Muscle of back (tissue), 11 donors: ENCODE measurements around the gene C20orf144. TPM values are rescaled to one million over a fixed set of nuclear protein-coding genes. Genes with fewer than 3 reads are reported as not detected.

Source experiments
- DNase-seq, 3 donors: peaks; one replicate each; pipeline versions ENCODE4 v3.0.0 to v3.0.0-alpha.2; 2013
- polyA plus RNA-seq, 10 donors: library from polyadenylated mRNA; unstranded; fragments of 120-200 nt; gene quantifications; one replicate each; pipeline ENCODE4 v1.2.1, GENCODE V29; 2013; ENCODE audit not compliant: insufficient read length in 10 of 10

Gene C20orf144
- polyA plus RNA-seq, 10 donors: 0.08 to 0.36 (median 0.21) TPM; not detected in 2

DNA sequence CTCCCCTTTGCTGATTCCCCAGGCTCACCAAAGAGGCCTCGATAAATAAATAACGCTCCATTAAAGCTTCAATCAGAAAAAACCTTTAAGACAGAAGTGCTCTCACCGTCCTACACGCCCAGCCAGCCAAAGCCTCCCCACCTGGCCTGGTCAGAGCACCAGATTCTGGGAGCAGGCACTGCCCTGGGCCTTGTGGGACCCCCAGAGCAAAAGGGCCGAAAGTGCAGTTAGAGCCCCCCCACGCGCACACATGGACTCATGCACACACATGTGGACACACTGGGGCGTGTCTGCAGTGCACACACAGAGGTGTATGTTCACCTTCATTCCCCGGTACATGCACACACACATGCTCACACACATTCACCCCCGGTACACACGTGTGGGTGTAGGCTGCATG, 14.0 kb downstream of the C20orf144 start:
- no peak for DNase-seq

DNA sequence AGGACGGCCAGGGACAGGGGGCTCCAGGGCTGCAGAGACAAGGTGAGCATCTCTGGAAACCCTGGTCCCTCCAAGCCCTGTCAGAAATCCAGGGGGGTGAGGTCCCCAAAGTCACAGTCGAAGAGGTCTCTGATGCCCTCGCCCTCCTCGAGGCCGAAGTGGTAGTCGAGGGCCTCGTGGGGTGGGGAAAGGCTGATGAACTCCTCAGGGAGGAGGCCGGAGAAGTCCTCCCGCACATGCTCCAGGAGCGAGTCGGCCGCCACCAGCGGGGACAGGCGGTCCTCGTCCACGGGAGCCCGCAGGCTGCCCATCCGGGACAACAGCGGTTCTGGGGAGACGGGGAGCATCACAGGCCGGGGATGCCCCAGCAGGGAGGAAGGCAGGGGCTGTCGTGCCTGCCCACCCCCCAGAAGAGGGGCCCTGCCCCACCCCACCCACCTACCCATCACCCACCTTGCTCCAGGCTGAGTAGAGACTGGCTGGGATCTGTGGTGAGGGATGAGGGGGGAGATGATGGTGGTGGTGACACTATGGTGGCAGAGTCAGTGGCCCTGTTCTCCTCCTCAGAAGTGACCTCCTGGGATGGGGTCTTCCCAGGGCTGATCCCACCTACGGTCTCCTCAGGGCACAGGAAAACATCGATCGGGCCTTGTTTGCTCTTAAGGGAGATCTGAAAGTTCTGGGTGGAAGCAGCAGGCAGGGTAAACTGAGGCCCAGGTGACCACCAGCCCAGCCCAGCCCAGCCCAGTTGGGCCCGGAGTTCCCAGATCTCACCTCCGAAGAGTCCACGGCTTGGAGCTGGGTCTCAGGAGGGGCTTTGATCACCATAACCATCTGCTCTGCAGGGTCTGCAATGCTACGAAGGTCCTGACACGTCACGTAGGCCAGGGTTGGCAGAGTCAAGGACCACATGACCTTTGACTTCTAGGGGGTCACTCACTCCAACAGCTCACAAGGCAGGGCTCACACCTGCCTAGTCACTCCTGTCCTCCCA, 14.8 kb downstream of the C20orf144 start:
- no peak for DNase-seq

DNA sequence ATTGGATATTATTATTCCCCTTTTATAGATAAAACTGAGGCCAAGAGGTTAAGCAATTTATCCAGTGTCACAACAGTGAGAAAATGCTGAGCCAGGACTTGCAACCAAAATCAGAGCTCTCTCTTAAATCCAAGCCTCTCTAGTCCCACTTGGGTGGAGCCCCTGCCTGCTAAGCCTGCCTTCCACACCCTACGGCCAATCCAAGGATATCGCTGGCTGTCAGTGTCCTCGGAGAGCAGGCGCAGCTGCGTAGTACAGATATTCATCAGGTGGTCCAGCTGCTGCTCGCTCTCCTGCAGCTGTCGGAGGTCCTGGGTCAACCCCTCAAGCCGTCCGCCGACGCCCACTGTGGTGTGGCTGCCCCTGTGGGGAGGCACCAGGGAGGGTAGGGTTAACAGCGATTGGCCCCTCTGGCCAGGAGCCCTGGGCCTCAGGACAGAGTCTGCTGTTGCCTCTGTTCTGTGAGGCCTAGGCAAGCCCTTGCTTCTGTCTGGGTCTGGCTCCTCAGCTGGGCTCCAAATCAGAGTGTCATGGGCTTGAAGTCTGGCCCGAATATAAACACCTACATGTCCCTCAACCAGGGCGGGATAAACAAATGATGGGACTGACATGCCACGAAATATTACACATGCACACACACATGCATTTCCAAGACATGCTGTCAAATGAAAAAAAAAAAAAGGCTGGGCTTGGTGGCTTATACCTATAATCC, 16.0 kb downstream of the C20orf144 start:
- peak; percentile 59 to 92 (median 69) for DNase-seq

DNA sequence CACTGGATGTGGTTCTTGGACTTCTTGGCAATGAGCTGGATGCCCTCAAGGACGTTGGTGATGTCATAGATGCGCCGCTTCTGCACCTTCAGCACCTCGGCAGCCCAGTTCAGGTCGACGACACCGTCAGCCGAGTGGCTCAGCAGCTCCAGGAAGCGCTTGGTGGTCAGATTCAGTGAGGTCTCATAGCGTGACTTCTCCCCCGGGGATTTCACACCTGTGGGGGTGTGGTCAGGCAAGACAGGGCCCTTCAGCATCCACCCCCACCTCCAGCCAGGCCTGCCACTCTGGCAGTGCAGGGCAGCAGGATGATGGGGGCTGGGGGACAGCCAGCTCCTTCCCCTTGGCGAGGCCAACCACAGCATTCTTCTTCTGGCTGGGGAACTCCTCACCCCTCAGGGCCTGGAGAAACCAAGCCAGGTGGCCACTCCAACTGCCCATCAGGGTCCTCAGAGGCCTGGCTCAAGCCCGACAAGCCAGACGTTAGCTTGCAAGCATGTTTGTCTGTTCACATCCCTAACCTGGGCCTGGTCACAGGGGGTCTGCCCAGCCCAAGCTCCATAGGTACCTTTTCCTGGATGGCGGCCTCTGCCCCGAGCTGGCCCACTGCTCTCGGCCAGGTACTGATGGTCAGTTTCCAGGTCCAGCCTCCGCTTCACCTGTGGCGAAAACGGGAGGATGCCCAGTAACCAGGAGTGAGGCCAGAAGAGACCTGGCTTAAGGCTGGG, 17.8 kb downstream of the C20orf144 start:
- no peak for DNase-seq

DNA sequence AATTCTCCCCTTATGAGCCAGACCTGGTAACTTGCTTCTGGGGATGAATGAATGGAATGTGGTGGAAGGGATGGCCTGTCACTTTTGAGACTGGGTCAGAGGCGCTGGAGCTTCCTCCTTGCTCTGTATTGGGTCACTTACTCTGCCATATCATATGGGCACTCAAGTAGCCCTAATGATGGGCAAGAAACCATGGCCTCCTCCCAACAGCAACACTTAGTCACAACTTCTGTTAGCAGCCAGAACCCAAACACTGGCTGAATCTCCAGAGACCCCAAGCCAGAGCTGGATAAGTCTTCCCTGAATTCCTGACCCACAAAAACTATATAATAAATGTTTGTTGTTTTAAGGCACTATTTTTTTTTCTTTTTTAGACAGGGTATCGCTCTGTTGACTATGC, 18.6 kb downstream of the C20orf144 start:
- DNase-seq: no peak

DNA sequence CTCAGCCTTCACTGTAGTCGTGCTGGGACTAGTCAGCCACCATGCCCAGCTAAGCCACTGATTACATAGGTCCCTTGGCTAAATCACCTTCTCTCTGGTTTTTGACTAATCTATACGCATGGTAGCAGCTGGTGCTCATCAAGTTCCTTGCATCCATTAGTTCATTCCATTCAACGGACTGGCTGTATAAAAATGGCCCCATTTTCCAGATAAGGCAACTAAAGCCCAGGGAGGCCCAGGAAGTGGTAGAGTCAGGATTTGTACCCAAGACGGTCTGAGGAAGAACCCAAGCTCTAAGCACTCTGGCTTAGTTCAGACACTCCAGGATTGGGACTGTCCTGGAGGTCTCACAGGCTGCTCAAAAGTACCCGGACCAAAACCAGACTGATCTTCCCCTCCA, 19.2 kb downstream of the C20orf144 start:
- DNase-seq: no peak

DNA sequence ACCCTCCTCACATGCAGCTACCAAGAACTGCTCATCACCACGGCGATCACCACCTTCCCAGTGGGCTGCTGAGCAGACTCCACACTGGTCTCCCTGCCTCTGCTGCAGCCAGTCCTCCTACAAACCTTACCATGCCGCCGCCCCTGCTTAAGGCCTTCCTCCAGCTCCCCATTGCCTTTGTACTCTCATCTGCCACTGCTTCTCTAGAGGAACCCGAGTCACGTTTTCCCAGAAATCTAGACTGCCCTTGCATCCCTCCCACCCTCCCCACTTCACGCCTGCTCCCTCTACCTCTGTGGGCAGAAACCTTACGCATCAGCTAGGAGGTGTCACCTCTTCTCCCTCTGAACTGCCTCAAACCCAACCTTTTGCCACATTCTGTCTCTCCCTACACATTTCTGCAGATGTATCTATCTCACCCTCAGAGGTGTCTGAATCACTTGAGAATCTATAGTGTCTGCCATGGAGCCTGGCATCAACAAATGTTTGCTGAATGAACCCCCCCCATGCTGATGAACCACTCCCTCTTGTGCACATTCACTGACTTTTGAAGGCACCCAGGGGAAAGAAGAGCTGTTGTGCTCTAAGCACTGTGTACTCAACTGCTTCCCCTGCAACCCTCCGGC, 19.7 kb downstream of the C20orf144 start:
- DNase-seq: no peak

DNA sequence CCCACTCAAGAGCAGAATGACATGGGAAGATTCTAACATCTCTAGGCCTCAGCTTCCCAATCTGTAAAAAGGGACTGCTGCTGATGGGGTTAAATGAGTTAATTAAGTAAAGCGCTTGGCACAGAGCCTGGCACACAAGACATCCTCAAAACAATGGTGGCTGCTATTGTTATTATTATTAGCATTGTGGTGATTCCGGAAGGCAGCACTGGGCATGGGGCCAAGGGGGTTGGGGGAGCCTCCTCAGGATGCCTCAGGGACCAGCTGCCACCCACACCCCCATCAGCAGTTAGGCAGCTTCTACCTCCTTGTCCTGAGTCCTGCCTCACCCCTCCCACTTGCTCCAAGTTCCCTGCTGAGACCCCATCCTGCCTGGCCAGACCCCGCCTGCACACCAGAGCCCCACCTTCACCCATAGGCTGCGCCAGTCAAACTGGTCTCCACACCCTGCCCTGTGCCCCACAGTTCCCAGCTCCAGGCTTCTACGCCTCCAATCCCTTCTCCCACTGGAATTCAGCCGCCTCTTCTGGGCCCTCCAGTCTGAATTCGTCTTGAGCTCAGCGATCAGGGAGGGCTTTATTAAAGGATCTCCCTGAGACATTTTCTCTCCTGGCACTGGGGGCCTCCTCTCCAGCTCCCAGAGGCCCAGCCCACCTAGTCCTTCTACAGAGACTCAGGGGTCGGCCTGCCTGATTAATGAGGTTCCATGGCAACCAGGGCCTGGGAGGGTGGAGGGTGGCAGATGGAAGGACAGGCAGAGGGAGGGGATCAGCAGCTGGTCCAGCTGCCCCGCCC, 22.6 kb downstream of the C20orf144 start:
- no peak for DNase-seq

DNA sequence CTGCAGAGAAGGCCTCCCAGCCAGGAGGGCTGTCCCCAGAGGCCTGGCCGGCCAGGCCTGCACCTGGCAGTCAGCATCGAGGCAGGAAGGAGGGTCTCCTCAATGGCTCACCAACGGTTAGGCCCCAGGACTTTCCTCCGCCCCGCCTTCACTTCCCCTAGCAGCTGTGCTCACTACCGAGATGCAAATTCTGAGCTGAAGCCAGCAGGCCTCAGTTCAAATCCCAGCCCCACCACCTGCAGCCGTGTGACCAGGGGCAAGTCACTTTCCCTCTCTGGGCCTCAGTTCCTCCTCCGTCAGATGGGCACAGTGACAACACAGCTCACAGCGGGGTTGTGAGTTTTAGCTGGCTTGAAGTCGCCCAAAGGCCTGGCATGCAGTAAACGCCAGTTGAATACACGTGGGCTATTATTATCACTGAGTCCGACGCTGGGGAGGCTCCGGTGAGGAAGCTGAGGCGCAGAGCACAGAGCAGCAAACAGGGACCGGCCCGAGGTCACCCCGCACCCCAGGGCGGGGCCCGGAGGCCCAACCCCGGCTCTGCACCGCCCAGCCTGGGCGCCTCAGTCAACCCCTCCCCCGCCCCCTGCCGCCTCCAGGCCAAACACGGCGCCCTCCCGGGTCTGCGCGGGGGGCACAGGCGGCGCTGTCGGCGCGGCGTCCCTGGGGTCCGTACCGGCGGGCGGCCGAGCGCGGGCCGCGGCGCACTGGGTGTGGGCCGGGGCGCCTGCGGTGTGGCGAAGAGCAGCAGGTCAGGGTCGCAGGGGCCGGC, 23.4 kb downstream of the C20orf144 start:
- DNase-seq: peak in 1 of 3 donors; percentile 83

DNA sequence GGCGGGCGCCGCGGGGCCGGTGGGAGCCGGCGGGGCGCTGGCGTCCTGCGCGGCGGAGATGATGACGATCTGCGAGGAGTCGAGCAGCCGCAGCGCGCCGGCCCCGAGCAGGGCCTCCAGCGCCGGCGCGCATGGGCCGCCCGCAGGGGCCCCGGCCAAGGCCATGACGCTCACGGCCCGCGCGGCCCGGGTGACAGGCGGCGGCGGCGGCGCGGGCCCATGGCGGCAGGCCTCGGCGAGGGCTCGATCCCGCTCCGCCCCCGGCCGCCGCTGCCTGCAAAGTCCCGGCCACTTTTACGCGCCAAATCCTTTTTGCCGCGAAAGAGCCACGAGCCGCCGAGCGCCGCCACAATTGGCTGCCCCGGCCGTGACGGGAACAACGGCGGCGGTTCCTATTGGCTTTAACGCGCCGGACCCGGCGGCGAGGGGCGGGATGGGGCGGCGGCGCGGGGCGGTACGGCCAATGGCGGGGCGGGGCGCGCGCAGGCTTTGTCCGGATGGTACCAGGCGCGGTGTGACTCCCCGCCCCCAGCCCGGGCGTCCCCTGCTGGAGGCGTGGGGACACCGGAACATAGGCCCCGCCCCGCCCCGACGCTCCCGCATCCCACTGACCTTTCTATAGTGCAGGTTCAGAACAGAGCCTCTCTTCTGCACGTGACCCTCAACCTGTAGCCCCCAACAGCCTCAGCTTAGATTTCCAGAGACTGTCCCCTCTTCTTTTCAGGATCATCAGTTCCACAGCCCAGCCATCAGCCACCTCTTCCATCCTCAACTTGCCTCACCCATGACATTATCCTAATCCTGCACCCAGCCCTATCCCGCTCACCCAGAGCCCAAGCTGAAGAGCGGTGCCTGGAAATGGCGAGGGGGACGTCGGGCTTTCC, 24.2 kb downstream of the C20orf144 start, which contains the start of gene E2F1:
Gene E2F1 (minus strand): TSS at position 286 of the 884 bp plus-strand sequence. CDS start 121 bp downstream, at position 165.
- peak; percentile 95 to 98 (median 95) for DNase-seq

DNA sequence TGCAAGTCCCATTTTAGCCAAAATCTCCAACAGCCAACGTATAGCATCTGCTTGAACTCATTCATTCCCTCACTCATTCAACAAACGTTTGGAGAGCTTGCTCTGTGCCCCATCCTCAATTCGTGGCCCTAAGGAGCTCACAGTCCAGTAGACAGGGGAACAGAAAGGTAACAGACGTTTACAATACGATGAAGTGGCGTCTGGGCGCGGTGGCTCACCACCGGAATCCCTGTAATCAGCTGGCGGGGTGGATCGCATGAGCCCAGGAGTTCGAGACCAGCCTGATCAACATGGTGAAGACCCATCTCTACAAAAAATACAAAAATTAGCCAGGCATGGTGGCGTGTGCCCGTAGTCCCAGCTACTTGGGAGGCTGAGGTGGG, 24.8 kb downstream of the C20orf144 start:
- DNase-seq: no peak

DNA sequence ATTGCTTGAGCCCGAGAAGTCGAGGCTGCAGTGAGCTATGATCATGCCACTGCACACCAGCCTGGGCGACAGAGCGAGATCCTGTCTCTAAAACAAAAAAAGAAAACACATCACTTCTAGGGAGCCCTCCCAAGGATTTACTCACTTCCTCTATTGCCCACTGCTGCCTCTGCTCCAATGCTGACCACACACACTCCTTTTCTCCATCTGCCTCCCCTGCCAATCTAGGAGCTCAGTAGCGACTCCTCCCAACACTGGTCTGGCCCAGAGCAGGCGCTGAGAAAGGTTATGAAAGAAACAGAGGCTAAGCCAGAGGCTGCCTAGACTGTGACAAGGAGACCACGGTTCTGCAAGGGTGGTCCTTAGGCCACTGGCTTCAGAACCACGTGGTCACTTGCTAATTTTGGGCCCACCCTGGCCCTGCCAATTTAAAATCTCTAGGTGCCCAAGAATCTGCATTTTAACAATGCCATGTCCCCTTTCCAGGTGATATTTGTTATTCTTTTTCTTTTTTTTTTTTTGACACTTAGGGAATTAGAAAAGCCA, 25.3 kb downstream of the C20orf144 start:
- no peak for DNase-seq

DNA sequence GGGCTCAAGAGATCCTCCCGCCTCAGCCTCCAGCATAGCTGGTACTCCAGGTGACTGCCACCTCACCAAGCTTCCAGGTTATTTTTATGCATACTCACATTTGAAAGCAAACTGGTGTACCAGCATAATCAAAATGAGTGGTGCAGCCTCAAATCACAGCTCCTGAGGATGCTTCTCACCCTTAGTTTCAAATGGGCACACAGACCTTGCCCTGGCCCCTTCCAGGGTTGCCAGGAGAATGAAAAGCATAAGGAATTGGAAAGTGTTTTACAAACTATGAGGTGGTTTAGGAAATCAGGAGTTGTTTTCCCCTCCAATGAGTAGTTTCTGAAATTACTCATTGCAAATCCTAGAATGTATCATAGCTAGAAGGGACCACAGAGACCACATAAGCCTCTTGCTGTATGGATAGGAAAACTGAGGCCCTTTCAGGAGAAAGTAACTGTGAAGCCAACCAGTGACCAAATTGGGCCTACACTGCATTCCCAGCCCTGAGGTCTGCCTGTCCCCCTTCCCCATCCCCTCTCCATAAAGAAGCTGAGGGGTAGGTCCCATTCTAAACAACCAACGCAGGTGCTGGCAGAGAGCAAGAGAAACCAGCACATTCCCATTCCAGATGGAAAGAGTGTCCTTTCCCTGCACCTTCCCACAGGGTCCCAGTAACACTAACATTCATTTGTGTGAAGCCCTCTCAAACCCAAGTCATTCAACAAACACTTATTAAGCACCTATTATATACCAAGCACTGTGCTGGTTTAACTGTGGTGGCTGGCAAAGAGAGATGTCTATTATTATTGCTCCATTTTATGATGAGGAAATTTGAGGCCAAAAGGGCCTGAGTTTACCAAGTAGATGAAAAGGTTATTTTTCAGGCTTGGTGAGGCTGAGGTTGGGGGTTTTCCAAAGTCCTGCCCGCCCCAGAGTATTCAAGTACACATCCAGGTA, 26.1 kb downstream of the C20orf144 start:
- DNase-seq: no peak

DNA sequence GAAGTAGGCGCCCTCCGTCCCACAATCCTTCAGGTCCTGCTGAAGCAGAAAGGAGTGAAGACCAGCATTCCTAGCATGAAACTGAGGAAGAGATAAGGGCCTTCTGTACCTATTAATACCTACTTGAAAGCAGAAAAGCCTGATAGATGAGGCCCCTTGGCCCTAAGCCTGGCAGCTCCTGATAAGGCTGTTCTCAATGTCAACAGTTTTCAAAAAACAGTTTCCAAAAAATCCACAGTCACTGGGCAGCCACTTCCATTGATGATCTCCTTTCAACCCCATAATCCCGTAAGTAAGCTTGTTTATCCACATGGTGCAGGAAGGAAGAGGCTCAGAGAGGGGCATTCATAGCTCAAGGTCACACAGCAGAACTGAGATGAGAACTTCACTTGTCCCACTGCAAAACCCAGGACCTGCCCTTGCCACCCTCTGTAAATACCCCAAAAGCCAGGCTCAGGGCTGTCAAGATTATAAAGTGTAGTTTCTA, 26.9 kb downstream of the C20orf144 start:
- DNase-seq: no peak

DNA sequence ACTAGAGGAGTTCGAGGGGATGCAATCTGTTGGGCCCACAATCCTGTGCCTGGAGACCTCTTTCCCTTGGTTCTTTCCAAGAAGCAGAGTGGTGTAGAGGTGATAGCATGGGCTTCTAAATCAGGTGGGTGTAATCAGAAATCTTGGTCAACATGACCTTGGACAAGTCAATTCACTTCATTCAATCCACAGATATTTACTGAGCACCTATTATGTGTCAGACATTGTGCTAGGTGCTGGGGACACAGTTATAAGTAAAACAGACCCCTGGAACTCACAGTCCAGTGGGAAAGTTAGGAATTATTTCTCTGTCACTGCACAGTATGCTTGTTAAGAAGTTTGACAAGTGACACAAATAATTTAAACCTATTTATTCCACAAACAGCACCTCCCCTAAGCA, 27.4 kb downstream of the C20orf144 start:
- no peak for DNase-seq

DNA sequence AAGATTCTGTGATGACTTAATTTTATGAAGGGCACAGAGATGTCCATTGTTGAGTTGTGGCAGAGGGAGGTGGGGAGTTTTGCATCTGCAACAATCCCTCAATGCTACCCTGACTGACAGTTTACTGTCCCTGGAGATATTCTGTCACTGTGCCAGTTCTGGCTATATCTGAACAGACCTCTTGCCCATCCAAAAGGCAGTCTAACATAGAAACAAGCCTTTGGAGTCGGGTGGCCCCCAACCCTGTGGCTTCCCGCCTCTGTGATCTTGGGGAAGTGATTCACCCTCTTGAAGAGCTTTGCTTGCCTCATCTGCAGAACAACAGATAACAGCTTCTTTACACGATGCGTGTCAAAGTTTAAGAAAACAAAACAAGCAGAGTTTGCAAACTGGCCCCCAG, 27.8 kb downstream of the C20orf144 start:
- no peak for DNase-seq

DNA sequence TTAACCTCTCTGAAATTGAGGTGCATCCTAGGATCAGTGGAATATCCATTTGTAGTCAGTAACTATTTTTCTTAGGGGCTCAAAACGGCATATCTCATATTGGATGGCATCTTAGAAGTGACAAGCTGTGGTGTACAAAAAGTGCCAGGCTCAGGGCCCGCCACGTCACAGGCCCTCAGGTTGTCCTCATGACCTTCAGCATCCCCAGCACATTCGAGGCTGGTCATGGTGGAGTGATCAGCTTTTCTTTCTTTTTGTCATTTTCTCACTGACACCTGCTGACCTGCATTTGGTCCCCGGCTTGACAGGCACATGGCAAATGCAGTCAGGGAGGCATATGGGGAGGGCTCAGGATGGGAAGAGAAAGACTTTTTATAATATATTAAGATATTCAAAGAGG, 31.2 kb downstream of the C20orf144 start:
- no peak for DNase-seq
